Sigmoid colon (tissue), 3 donors: ENCODE results near the gene RIMBP2.

Experiments
- POLR2A ChIP-seq, 2 donors: fragments of 450-650 bp; IDR thresholded peaks; one replicate each; pipeline ENCODE4 v1.6.1; 2016; ENCODE audit warnings: antibody characterized with exemption in 2 of 2, mild to moderate bottlenecking in 2 of 2, moderate library complexity in 2 of 2
- TF ChIP-seq, protein P1 (sequence below), 4 experiments: fragments of 450-650 bp in 3 of 4; fragments of 200-600 bp in 1 of 4; IDR thresholded peaks; one replicate each; pipeline ENCODE4 v1.5.1; 2016 to 2019; ENCODE audit warnings: antibody characterized with exemption in 4 of 4, mild to moderate bottlenecking in 3 of 4, moderate library complexity in 2 of 4

DNA sequence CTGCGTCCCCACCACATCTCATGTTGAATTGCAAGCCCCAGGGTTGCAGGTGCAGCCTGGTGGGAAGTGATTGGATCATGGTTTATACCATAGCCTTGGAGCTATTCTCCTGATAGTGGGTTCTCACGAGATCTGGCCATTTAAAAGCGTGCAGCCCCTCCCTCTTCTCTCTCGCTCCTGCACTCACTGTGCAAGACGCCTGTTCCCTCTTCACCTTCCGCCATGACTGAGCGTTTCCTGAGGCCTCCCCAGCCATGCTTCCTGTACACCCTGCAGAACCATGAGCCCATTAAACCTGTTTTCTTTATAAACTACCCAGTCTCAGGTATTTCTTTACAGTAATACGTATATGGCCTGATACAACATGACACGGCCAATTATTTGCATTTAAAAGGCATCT is 146.6 kb downstream of the RIMBP2 start:
- no peak for TF ChIP-seq POLR2A (IDR thresholded peaks at IDR 0.05)
- TF ChIP-seq, protein P1, sequence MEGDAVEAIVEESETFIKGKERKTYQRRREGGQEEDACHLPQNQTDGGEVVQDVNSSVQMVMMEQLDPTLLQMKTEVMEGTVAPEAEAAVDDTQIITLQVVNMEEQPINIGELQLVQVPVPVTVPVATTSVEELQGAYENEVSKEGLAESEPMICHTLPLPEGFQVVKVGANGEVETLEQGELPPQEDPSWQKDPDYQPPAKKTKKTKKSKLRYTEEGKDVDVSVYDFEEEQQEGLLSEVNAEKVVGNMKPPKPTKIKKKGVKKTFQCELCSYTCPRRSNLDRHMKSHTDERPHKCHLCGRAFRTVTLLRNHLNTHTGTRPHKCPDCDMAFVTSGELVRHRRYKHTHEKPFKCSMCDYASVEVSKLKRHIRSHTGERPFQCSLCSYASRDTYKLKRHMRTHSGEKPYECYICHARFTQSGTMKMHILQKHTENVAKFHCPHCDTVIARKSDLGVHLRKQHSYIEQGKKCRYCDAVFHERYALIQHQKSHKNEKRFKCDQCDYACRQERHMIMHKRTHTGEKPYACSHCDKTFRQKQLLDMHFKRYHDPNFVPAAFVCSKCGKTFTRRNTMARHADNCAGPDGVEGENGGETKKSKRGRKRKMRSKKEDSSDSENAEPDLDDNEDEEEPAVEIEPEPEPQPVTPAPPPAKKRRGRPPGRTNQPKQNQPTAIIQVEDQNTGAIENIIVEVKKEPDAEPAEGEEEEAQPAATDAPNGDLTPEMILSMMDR (IDR thresholded peaks at IDR 0.05): no peak
